HG03432 (cell line): ENCODE data around the gene NR5A2.

Source experiments
- ATAC-seq: cut with Tn5 transposase; IDR thresholded peaks from one replicate; pipeline ENCODE4 v1.9.1; 2021; ENCODE audit warnings: mild to moderate bottlenecking, moderate library complexity; ENCODE audit not compliant: unreplicated experiment

NR5A2 gene

GRCh38 chr1:200118779-200119505 lies 91.4 kb downstream of the NR5A2 start:
- no peak for ATAC-seq

- ATAC-seq = no peak
Measured at GRCh38 chr1:200121421-200121820, 93.9 kb downstream of the NR5A2 start.

GRCh38 chr1:200124309-200124708 lies 96.8 kb downstream of the NR5A2 start:
- ATAC-seq = no peak

- no peak for ATAC-seq
Measured at GRCh38 chr1:200128081-200128480, 100.6 kb downstream of the NR5A2 start.

- peak; percentile 66 for ATAC-seq
Measured at GRCh38 chr1:200128944-200129879, 101.7 kb downstream of the NR5A2 start.

GRCh38 chr1:200130552-200130951 lies 103.0 kb downstream of the NR5A2 start:
- no peak for ATAC-seq

GRCh38 chr1:200131551-200132125 lies 104.1 kb downstream of the NR5A2 start:
- ATAC-seq = no peak

- ATAC-seq = no peak
Measured at GRCh38 chr1:200133123-200133522, 105.6 kb downstream of the NR5A2 start.

GRCh38 chr1:200134116-200134515 lies 106.6 kb downstream of the NR5A2 start:
- no peak for ATAC-seq

- no peak for ATAC-seq
Measured at GRCh38 chr1:200136384-200136783, 108.9 kb downstream of the NR5A2 start.

GRCh38 chr1:200139661-200140250 lies 112.2 kb downstream of the NR5A2 start:
- ATAC-seq = peak; percentile 81

- ATAC-seq = no peak
Measured at GRCh38 chr1:200143347-200143746, 115.8 kb downstream of the NR5A2 start.

GRCh38 chr1:200146100-200146499 lies 118.6 kb downstream of the NR5A2 start:
- ATAC-seq = peak; percentile 39

- no peak for ATAC-seq
Measured at GRCh38 chr1:200147094-200147493, 119.6 kb downstream of the NR5A2 start.

- ATAC-seq = no peak
Measured at GRCh38 chr1:200147742-200148141, 120.2 kb downstream of the NR5A2 start.

GRCh38 chr1:200150006-200150405 lies 122.5 kb downstream of the NR5A2 start:
- ATAC-seq = no peak

GRCh38 chr1:200150721-200151120 lies 123.2 kb downstream of the NR5A2 start:
- ATAC-seq = peak; percentile 49

- ATAC-seq = no peak
Measured at GRCh38 chr1:200152336-200152735, 124.8 kb downstream of the NR5A2 start.

- ATAC-seq = peak; percentile 69
Measured at GRCh38 chr1:200153277-200154055, 126.0 kb downstream of the NR5A2 start.

- ATAC-seq = peak; percentile 89
Measured at GRCh38 chr1:200154069-200154767, 126.7 kb downstream of the NR5A2 start.
